K562 (cell line): ENCODE measurements around the gene MYADML2. TPM values are rescaled to one million over a fixed set of nuclear protein-coding genes. Genes with fewer than 3 reads are reported as not detected.
A peak's percentile ranks its signal among the peaks of the same experiment; 100 is the strongest.

Source experiments
- EP300 ChIP-seq: IDR thresholded peaks from 2 replicates; pipeline ENCODE4 v1.6.1; 2012; ENCODE audit warnings: low read length, improper control_type of control experiment
- ETS1 ChIP-seq: conservative IDR thresholded peaks from 2 replicates; pipeline ENCODE4 v1.6.1; 2011; ENCODE audit warnings: low read depth, mild to moderate bottlenecking, low read length; ENCODE audit not compliant: control insufficient read depth
- FOXA1 ChIP-seq: fragments of 450-650 bp; IDR thresholded peaks from 2 replicates; pipeline ENCODE4 v1.6.1; 2016; ENCODE audit warnings: mild to moderate bottlenecking, borderline replicate concordance
- GABPA ChIP-seq: fragments of 200-800 bp; sonication (Bioruptor generic); conservative IDR thresholded peaks from 2 replicates; pipeline ENCODE4 v1.6.1; 2016; ENCODE audit warnings: low read depth, missing genetic modification characterization, missing compliant biosample characterization
- JUND ChIP-seq, 2 experiments: IDR thresholded peaks; 2 replicates in 1 of 2; 3 replicates in 1 of 2; pipeline ENCODE4 v1.6.1; 2011; ENCODE audit warnings: borderline replicate concordance in 2 of 2, low read depth in 2 of 2, low read length in 2 of 2, improper control_type of control experiment in 1 of 2, missing biosample characterization in 1 of 2, missing genetic modification characterization in 1 of 2, missing genetic modification reagents in 1 of 2
- KDM1A ChIP-seq, 2 experiments: fragments of 450-650 bp; IDR thresholded peaks; 2 replicates each; pipeline ENCODE4 v1.6.1; 2016; ENCODE audit warnings: mild to moderate bottlenecking in 2 of 2
- KLF1 ChIP-seq: fragments of 450-650 bp; IDR thresholded peaks from 2 replicates; pipeline ENCODE4 v1.6.1; 2016; ENCODE audit warnings: missing genetic modification characterization, missing compliant biosample characterization
- MBD2 ChIP-seq: sonication (generic); IDR thresholded peaks from 2 replicates; pipeline ENCODE4 v1.6.1; 2016; ENCODE audit warnings: low read depth, borderline replicate concordance
- MCM2 ChIP-seq: fragments of 450-650 bp; IDR thresholded peaks from 2 replicates; pipeline ENCODE4 v1.6.1; 2017; ENCODE audit warnings: low read depth, mild to moderate bottlenecking
- MCM5 ChIP-seq: fragments of 450-650 bp; IDR thresholded peaks from 2 replicates; pipeline ENCODE4 v1.6.1; 2016; ENCODE audit warnings: low read depth
- MNT ChIP-seq, 2 experiments: fragments of 450-650 bp; conservative IDR thresholded peaks; 2 replicates each; pipeline ENCODE4 v1.6.1; 2017; ENCODE audit warnings: mild to moderate bottlenecking in 2 of 2, moderate library complexity in 2 of 2
- RERE ChIP-seq: sonication (generic); formaldehyde crosslinking; IDR thresholded peaks from 2 replicates; pipeline ENCODE4 v1.8.0; 2023; ENCODE audit warnings: missing genetic modification reagents, mild to moderate bottlenecking, borderline replicate concordance
- SIN3A ChIP-seq, 2 experiments: fragments of 150-350 bp in 1 of 2; IDR thresholded peaks; 2 replicates each; pipeline ENCODE4 v1.6.1; 2011 to 2016; ENCODE audit warnings: borderline replicate concordance in 2 of 2, low read depth in 2 of 2, low read length in 2 of 2, mild to moderate bottlenecking in 2 of 2, moderate library complexity in 2 of 2; ENCODE audit not compliant: control insufficient read depth in 1 of 2
- TBL1XR1 ChIP-seq, 2 experiments: IDR thresholded peaks; 2 replicates each; pipeline ENCODE4 v1.6.1; 2012; ENCODE audit warnings: improper control_type of control experiment in 2 of 2, low read length in 2 of 2, mild to moderate bottlenecking in 1 of 2
- TCF7L2 ChIP-seq: fragments of 150-350 bp; IDR thresholded peaks from 2 replicates; pipeline ENCODE4 v1.6.1; 2016; ENCODE audit warnings: low read depth, mild to moderate bottlenecking, low read length, moderate library complexity
- ZBTB26 ChIP-seq: fragments of 450-650 bp; formaldehyde crosslinking; IDR thresholded peaks from 2 replicates; pipeline ENCODE4 v1.4.0; 2022; ENCODE audit warnings: missing genetic modification characterization
- ZNF143 ChIP-seq: sonication (generic); formaldehyde crosslinking; IDR thresholded peaks from 2 replicates; pipeline ENCODE4 v1.9.0; 2022; ENCODE audit warnings: mild to moderate bottlenecking, missing genetic modification reagents
- polyA plus RNA-seq, 8 experiments: library from polyadenylated mRNA; depleted of rRNA in 4 of 8; stranded (reverse) in 5 of 8; unstranded in 3 of 8; fragments of >200 nt; fragmentation: Nextera tagmentation in 2 of 8; fragmentation: Illumina TruSeq in 1 of 8; extraction: Ambion mirVana in 2 of 8; extraction: Trizol in 1 of 8; gene quantifications; 2 replicates each; pipeline versions ENCODE4 v1.2.1 to v1.2.3, GENCODE V29; 2011 to 2014; ENCODE audit warnings: inconsistent platforms in 1 of 8, missing spikeins in 1 of 8
- total RNA-seq, 7 experiments: library from RNA; depleted of rRNA in 6 of 7; stranded (reverse); fragments of >200 nt in 6 of 7; fragmentation: Illumina TruSeq in 2 of 7; extraction: Trizol in 2 of 7; gene quantifications; 2 replicates each; pipeline versions ENCODE4 v1.2.1 to v1.2.3, GENCODE V29; 2011 to 2021; ENCODE audit warnings: low replicate concordance in 1 of 7

The MYADML2 gene
- total and polyA plus RNA-seq, 9 of the 15 experiments (the other 6 are each of a cell fraction or from before 2014, with no cell fraction given), result not detected

GRCh38 chr17:81922566-81923301 is 24.3 kb downstream of the MYADML2 start (continued):
- no peak for TF ChIP-seq RERE (CRISPR knock-in tag)
- no peak for TF ChIP-seq FOXA1
- TF ChIP-seq MNT (conservative IDR thresholded peaks at IDR 0.05), result 0 out of 4 replicates have a peak, but pooled peaks of 1 of the 2 experiments have one; percentile 6
- TF ChIP-seq TCF7L2, result no peak
- no peak; a peak in 1 of 4 replicates for TF ChIP-seq TBL1XR1 (IDR thresholded peaks at IDR 0.05; ENCODE audit: low read length in 2 of 2)
- TF ChIP-seq EP300, result no peak
- peak; percentile 35; the same call in 1 of the 2 replicates for TF ChIP-seq JUND (IDR thresholded peaks at IDR 0.05; ENCODE audit: borderline replicate concordance, low read depth, low read length)
- TF ChIP-seq JUND (tag; IDR thresholded peaks at IDR 0.05; ENCODE audit: borderline replicate concordance, low read depth, low read length), result peak; percentile 31; the same call in 1 of the 3 replicates
- no peak for TF ChIP-seq MCM2
- TF ChIP-seq GABPA (tag), result no peak
- no peak for TF ChIP-seq KDM1A (IDR thresholded peaks at IDR 0.05)
- no peak for TF ChIP-seq ZBTB26 (CRISPR knock-in tag)
- TF ChIP-seq SIN3A (IDR thresholded peaks at IDR 0.05; ENCODE audit: borderline replicate concordance in 2 of 2, control insufficient read depth in 1 of 2, low read depth in 2 of 2, low read length in 2 of 2), result peak; percentile 61 to 82; a peak in 3 of 4 replicates
- TF ChIP-seq KLF1 (tag), result no peak
- TF ChIP-seq MBD2, result no peak
- TF ChIP-seq MCM5, result no peak
- TF ChIP-seq ZNF143 (CRISPR knock-in tag), result no peak
- peak; percentile 89 for TF ChIP-seq ETS1
